Epithelial cell of proximal tubule (primary cell): ENCODE measurements around the gene AGRN. TPM values are rescaled to one million over a fixed set of nuclear protein-coding genes. Genes with fewer than 3 reads are reported as not detected.
"Not testable (repeated sequence)": the region's sequence is repeated elsewhere in the genome, so short reads cannot be mapped to it uniquely, and the experiment has no call there.

Experiments used
- DNase-seq: peaks from one replicate; pipeline ENCODE4 v3.0.0-alpha.2; 2011; ENCODE audit warnings: low read depth
- H3K4me3 ChIP-seq: 2 replicates; pipeline ENCODE4 v1.5.1; 2011; ENCODE audit warnings: low read depth, mild to moderate bottlenecking, low read length
- total RNA-seq: library from RNA; depleted of rRNA; stranded (reverse); fragments of >200 nt; gene quantifications from 2 replicates; pipeline ENCODE4 v1.2.3, GENCODE V29; 2015
- TF ChIP-seq, protein P1 (sequence below): conservative IDR thresholded peaks from 2 replicates; pipeline ENCODE4 v1.5.1; 2012; ENCODE audit warnings: low read depth, mild to moderate bottlenecking, low read length

Gene AGRN
- total RNA-seq, 1 donor from 2014 or later = 462 TPM

DNA sequence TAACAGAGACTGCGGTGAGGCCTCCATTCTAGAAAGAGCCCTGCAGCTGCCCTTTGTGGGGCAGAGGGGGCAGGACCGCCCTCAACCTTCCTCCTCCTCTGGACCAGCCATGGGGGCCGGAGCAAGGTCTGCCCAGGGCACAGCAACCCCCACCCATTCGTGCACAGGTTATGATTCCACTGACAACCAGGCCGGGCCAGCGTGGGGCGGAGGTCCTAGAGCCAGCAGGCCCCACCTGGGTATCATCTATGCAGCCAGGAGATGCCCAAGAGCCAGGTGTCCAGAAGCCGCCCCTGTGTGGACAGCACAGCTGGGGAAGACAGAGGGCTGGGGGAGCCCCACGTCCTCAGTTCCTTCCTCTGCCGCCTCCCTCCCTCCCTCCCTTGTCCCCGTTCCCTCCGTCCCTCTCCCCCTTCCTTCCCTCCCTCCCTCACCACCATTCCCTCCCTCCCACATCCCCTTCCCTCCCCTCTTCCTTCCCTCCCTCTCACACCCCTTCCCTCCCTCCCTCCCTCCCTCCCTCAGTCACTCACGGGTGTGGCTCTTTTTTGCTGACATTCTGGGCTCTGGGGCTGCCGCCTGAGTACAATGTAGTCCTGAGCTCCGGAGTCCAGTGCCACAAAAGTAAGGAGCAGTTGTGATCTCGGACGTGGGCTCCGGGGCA, 41.9 kb downstream of the AGRN start:
- DNase-seq = no peak
- H3K4me3 ChIP-seq = peak overlapping the region; percentile 11
- TF ChIP-seq, protein P1, sequence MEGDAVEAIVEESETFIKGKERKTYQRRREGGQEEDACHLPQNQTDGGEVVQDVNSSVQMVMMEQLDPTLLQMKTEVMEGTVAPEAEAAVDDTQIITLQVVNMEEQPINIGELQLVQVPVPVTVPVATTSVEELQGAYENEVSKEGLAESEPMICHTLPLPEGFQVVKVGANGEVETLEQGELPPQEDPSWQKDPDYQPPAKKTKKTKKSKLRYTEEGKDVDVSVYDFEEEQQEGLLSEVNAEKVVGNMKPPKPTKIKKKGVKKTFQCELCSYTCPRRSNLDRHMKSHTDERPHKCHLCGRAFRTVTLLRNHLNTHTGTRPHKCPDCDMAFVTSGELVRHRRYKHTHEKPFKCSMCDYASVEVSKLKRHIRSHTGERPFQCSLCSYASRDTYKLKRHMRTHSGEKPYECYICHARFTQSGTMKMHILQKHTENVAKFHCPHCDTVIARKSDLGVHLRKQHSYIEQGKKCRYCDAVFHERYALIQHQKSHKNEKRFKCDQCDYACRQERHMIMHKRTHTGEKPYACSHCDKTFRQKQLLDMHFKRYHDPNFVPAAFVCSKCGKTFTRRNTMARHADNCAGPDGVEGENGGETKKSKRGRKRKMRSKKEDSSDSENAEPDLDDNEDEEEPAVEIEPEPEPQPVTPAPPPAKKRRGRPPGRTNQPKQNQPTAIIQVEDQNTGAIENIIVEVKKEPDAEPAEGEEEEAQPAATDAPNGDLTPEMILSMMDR = no peak

DNA sequence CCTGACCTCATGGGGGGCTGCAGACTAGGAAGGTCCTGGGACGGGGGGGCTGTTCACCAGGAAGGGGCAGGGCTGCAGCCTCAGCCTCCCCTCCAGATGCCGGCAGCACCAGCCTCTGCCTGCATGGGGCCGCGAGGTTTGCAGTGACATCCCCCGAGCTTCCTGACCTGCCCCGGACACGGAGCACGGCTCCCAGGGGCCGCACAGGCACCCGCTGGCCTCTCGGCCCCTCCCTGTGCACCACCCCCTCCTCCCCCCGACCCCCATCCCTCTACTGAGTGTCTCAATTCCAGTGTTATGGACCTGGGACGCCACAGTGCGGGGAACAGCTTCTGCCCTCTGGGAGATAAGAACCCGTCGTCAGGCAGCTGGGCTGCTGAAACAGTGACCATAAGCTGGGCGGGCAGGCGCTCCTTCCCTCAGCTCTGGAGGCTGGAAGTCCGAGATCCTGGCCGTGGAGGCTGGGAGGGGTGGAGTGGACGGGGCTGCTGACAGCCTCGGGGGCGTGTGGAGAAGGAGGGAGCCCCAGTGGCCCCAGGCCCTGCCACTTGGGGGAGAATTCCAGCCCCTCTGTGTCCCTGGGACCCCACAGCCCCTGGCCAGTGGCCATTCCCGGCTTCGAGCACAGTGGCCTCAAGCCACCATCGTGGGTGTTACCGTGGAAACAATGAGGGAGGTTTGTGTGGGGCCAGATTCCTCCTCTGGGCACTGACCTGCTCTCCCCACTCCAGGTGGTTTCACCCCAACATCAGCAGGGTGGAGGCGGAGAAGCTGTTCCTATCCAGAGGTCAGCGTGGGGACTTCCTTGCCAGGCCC, 42.6 kb downstream of the AGRN start:
- TF ChIP-seq, protein P1 = no peak
- DNase-seq = no peak
- peak overlapping the region; percentile 11 for H3K4me3 ChIP-seq

DNA sequence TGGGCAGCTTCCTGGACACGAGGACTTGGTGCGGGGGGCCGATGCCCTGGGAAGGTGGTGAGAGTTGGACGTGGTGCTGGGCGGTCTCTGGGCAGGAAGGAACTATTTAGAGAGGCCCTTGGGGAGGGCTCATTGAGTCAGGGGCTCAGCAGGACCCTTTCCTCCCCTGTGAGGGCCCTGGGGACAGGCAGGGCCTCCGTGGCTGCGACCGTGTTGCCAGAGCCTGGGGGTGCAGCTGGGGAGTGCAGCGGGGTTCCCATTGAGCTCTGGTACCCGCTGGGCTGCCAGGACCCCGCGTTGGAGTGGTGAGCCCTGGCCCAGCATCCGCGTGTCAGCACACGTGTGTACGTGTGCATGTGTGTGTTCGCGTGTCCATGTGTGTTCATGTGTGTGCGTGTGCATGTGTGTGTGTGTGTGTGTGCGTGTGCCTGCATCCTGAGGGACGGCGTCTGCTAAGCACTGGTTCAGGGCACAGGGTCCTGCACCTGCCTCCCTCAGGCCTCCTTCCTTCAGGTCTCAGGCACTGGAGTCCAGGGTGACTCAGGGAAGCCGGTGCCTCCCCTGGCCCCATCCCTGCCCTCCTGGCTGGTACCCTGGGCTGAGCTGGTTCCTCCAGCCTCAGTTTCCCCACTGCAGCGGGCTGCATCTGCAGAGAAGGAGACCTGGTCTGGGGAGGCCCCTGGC, 43.5 kb downstream of the AGRN start:
- no peak for DNase-seq
- peak overlapping the region; percentile 40 for H3K4me3 ChIP-seq
- TF ChIP-seq, protein P1 = no peak

DNA sequence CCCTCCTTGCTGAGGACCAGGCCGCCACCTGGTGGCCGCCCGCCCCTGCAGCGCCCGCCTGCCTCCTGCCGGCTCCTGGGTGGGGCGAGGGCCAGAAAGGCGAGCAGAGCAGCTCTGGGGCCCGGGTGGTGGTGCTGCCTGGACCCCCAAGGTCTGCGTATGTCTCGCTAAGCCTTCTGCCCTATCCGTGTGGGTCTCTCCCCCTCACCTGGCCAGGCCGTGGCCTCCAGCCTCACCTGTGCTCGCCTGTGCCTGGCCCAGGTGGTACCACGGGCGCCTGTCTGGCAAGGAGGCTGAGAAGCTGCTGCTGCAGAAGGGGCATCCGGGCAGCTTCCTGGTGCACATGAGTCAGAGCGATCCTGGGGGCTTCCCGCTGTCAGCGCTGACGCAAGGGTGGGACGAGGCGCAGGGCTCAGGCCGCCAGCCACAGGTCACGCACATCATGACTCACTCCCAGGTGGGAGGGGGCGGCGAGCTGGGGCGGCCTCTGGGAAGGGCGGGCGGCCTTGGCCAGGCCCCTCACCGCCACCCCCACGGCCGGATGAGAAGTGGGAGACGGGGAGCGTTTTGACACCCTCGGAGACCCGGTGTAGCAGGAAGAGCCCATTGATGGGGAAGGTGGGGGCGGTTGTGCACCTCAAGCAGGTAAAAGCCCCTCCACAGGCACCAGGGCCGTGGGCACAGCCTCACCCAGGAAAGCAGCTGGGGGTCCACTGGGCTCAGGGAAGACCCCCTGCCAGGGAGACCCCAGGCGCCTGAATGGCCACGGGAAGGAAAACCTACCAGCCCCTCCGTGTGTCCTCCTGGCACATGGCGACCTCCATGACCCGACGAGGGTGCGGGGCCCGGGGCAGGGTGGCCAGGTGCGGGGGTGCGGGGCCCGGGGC, 44.3 kb downstream of the AGRN start:
- TF ChIP-seq, protein P1 = peak; percentile 64
- peak; percentile 39 for DNase-seq
- peak overlapping the region; percentile 40 for H3K4me3 ChIP-seq

DNA sequence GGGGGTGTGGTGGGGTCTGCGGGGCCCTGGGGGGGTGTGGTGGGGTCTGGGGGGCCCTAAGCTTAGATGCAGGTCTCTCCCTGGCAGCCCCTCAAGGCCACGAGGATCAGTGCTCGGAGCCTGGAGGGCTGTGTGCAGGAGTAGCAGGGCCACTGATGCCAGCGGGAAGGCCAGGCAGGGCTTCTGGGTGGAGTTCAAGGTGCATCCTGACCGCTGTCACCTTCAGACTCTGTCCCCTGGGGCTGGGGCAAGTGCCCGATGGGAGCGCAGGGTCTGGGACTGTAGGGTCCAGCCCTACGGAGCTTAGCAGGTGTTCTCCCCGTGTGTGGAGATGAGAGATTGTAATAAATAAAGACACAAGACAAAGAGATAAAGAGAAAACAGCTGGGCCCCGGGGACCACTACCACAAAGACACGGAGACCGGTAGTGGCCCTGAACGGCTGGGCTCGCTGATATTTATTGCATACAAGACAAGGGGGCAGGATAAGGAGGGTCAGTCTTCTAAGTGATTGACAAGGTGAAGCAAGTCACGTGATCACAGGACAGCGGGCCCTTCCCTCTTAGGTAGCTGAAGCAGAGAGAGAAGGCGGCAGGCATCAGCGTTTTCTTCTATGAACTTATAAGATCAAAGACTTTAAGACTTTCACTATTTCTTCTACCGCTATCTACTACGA, 45.5 kb downstream of the AGRN start:
- DNase-seq = no peak
- no peak overlapping the region for H3K4me3 ChIP-seq
- TF ChIP-seq, protein P1 = no peak

DNA sequence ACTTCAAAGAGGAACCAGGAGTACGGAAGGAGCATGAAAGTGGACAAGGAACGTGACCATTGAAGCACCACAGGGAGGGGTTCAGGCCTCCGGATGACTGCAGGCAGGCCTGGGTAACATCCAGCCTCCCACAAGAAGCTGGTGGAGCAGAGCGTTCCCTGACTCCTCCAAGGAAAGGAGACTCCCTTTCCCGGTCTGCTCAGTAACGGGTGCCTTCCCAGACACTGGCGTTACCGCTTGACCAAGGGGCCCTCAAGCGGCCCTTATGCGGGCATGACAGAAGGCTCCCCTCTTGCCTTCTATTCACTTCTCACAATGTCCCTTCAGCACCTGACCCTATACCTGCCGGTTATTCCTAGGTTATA, 46.0 kb downstream of the AGRN start:
- H3K4me3 ChIP-seq, DNase-seq: not testable (repeated sequence)
